D721Med (cell line): ENCODE results near the gene STAB2.

Source experiments
- DNase-seq: peaks from one replicate; pipeline ENCODE4 v3.0.0; 2011; ENCODE audit warnings: low spot score; ENCODE audit not compliant: insufficient read length
- FAIRE-seq: peaks from 2 replicates; lab custom pipeline; 2011; peaks lifted over from hg19 to GRCh38; lab: Jason Lieb, UNC
- CTCF ChIP-seq: IDR thresholded peaks from 2 replicates; pipeline ENCODE4 v1.5.1; 2012; ENCODE audit warnings: mild to moderate bottlenecking, control low read depth; ENCODE audit not compliant: insufficient read depth; ENCODE audit errors: missing control alignments

STAB2 gene

GRCh38 chr12:103793512-103794045 lies 206.5 kb downstream of the STAB2 start:
- no peak for TF ChIP-seq CTCF
- DNase-seq, result no peak
- no peak for FAIRE-seq

- no peak for TF ChIP-seq CTCF
- FAIRE-seq, result no peak
- no peak for DNase-seq
These were observed 207.5 kb downstream of the STAB2 start for GRCh38 chr12:103794309-103795213.

GRCh38 chr12:103798586-103798985 lies 211.5 kb downstream of the STAB2 start:
- TF ChIP-seq CTCF, result no peak
- no peak for FAIRE-seq
- DNase-seq, result no peak

GRCh38 chr12:103799504-103799856 lies 212.4 kb downstream of the STAB2 start:
- DNase-seq (no peak), FAIRE-seq (no peak)
- TF ChIP-seq CTCF, result no peak

GRCh38 chr12:103799857-103800771 lies 213.0 kb downstream of the STAB2 start:
- TF ChIP-seq CTCF, result no peak
- no peak for DNase-seq
- no peak for FAIRE-seq

- TF ChIP-seq CTCF, result no peak
- DNase-seq, result no peak
- FAIRE-seq, result no peak
These were observed 214.9 kb downstream of the STAB2 start for GRCh38 chr12:103801709-103802585.
